K562 (cell line): ENCODE data around the gene ARID5B. TPM values are rescaled to one million over a fixed set of nuclear protein-coding genes. Genes with fewer than 3 reads are reported as not detected.
A peak's percentile ranks its signal among the peaks of the same experiment; 100 is the strongest.

Experiments used
- ARID4B ChIP-seq: sonication (generic); formaldehyde crosslinking; IDR thresholded peaks from 2 replicates; pipeline ENCODE4 v1.8.0; 2022; ENCODE audit warnings: mild to moderate bottlenecking, missing genetic modification reagents
- CBFA2T2 ChIP-seq: fragments of 450-650 bp; conservative IDR thresholded peaks from 2 replicates; pipeline ENCODE4 v1.6.1; 2017; ENCODE audit warnings: mild to moderate bottlenecking
- CGGBP1 ChIP-seq: fragments of 250-450 bp; sonication (Bioruptor Pico); IDR thresholded peaks from 2 replicates; pipeline ENCODE4 v1.9.0; 2021; ENCODE audit warnings: mild to moderate bottlenecking
- CTBP1 ChIP-seq: fragments of 450-650 bp; IDR thresholded peaks from 2 replicates; pipeline ENCODE4 v1.6.1; 2016; ENCODE audit warnings: borderline replicate concordance
- CTCF ChIP-seq, 3 experiments: IDR thresholded peaks in 2 of 3; conservative IDR thresholded peaks in 1 of 3; 2 replicates each; pipeline ENCODE4 v1.5.1; 2011 to 2012; ENCODE audit warnings: low read length in 3 of 3, mild to moderate bottlenecking in 3 of 3, control low read depth in 2 of 3, improper control_type of control experiment in 1 of 3, inconsistent platforms in 1 of 3, low read depth in 1 of 3, mixed read lengths in 1 of 3, moderate library complexity in 1 of 3; ENCODE audit not compliant: insufficient read depth in 2 of 3
- CXXC5 ChIP-seq: fragments of 250-450 bp; sonication (Bioruptor Pico); IDR thresholded peaks from 2 replicates; pipeline ENCODE4 v1.8.0; 2022; ENCODE audit warnings: inconsistent platforms, mild to moderate bottlenecking, moderate library complexity
- E2F6 ChIP-seq, 2 experiments: IDR thresholded peaks; 2 replicates each; pipeline ENCODE4 v1.6.1; 2011; ENCODE audit warnings: borderline replicate concordance in 1 of 2, control low read depth in 1 of 2, low read depth in 1 of 2, low read length in 1 of 2, mild to moderate bottlenecking in 1 of 2, mixed read lengths in 1 of 2, moderate library complexity in 1 of 2; ENCODE audit not compliant: insufficient read depth in 1 of 2, insufficient read length in 1 of 2, poor library complexity in 1 of 2, severe bottlenecking in 1 of 2; ENCODE audit errors: extremely low read depth in 1 of 2
- HDAC3 ChIP-seq: fragments of 450-650 bp; IDR thresholded peaks from 2 replicates; pipeline ENCODE4 v1.6.1; 2018; ENCODE audit warnings: borderline replicate concordance, mild to moderate bottlenecking, moderate library complexity; ENCODE audit not compliant: partially characterized antibody
- KDM2B ChIP-seq: fragments of 250-450 bp; sonication (Bioruptor Pico); IDR thresholded peaks from 2 replicates; pipeline ENCODE4 v1.8.0; 2021; ENCODE audit warnings: mild to moderate bottlenecking, moderate library complexity
- MTA2 ChIP-seq: fragments of 450-650 bp; IDR thresholded peaks from 2 replicates; pipeline ENCODE4 v1.6.1; 2016; ENCODE audit warnings: low read depth
- NEUROD1 ChIP-seq: fragments of 150-350 bp; IDR thresholded peaks from 2 replicates; pipeline ENCODE4 v1.6.1; 2014; ENCODE audit warnings: borderline replicate concordance, low read length, low read depth; ENCODE audit not compliant: partially characterized antibody
- NFRKB ChIP-seq: fragments of 450-650 bp; IDR thresholded peaks from 2 replicates; pipeline ENCODE4 v1.6.1; 2016; ENCODE audit warnings: low read depth
- RBBP5 ChIP-seq: fragments of 200-600 bp; sonication (generic); IDR thresholded peaks from 2 replicates; pipeline ENCODE4 v1.6.1; 2012; ENCODE audit warnings: borderline replicate concordance, mild to moderate bottlenecking, low read length, control low read depth, inconsistent platforms; ENCODE audit not compliant: insufficient read depth, poor library complexity, severe bottlenecking
- SFPQ ChIP-seq: fragments of 200-400 bp; formaldehyde crosslinking; IDR thresholded peaks from 2 replicates; pipeline ENCODE4 v1.6.1; 2017; ENCODE audit warnings: mild to moderate bottlenecking, low read depth, low read length, moderate library complexity
- TEAD2 ChIP-seq: fragments of 450-650 bp; IDR thresholded peaks from 2 replicates; pipeline ENCODE4 v1.6.1; 2016; ENCODE audit warnings: missing genetic modification characterization, control low read depth, missing compliant biosample characterization
- YBX1 ChIP-seq: fragments of 450-650 bp; IDR thresholded peaks from 2 replicates; pipeline ENCODE4 v1.7.1; 2016; ENCODE audit warnings: mild to moderate bottlenecking
- ZNF668 ChIP-seq: fragments of 250-450 bp; sonication (Bioruptor Pico); IDR thresholded peaks from 2 replicates; pipeline ENCODE4 v1.8.0; 2022; ENCODE audit warnings: mild to moderate bottlenecking, inconsistent platforms
- polyA plus RNA-seq, 8 experiments: library from polyadenylated mRNA; depleted of rRNA in 4 of 8; stranded (reverse) in 5 of 8; unstranded in 3 of 8; fragments of >200 nt; fragmentation: Nextera tagmentation in 2 of 8; fragmentation: Illumina TruSeq in 1 of 8; extraction: Ambion mirVana in 2 of 8; extraction: Trizol in 1 of 8; gene quantifications; 2 replicates each; pipeline versions ENCODE4 v1.2.1 to v1.2.3, GENCODE V29; 2011 to 2014; ENCODE audit warnings: inconsistent platforms in 1 of 8, missing spikeins in 1 of 8
- total RNA-seq, 7 experiments: library from RNA; depleted of rRNA in 6 of 7; stranded (reverse); fragments of >200 nt in 6 of 7; fragmentation: Illumina TruSeq in 2 of 7; extraction: Trizol in 2 of 7; gene quantifications; 2 replicates each; pipeline versions ENCODE4 v1.2.1 to v1.2.3, GENCODE V29; 2011 to 2021; ENCODE audit warnings: low replicate concordance in 1 of 7

Gene ARID5B
- total and polyA plus RNA-seq, 9 of the 15 experiments (the other 6 are each of a cell fraction or from before 2014, with no cell fraction given) = 0.48 to 1.6 (median 0.80) TPM

- TF ChIP-seq SFPQ (no peak), CXXC5 (CRISPR knock-in tag) (peak; percentile 68; the same call in 1 of the 2 replicates), CBFA2T2 (no peak), CTCF (IDR thresholded peaks at IDR 0.05 in 2 of 3, conservative IDR thresholded peaks at IDR 0.05 in 1 of 3; ENCODE audit: insufficient read depth in 2 of 3, low read depth in 1 of 3, low read length in 3 of 3) (peak in 2 of 3 experiments; percentile 4 to 39; a peak in 3 of 6 replicates), TEAD2 (tag) (no peak), YBX1 (no peak), KDM2B (peak; percentile 87), HDAC3 (no peak), CTBP1 (peak; percentile 52; the same call in 1 of the 2 replicates), MTA2 (no peak), ARID4B (CRISPR knock-in tag) (peak; percentile 62), ZNF668 (CRISPR knock-in tag) (no peak), NEUROD1 (peak; percentile 16), NFRKB (no peak), E2F6 (IDR thresholded peaks at IDR 0.05; ENCODE audit: borderline replicate concordance in 1 of 2, extremely low read depth in 1 of 2, insufficient read depth in 1 of 2, insufficient read length in 1 of 2, low read depth in 1 of 2, low read length in 1 of 2, poor library complexity in 1 of 2, severe bottlenecking in 1 of 2) (peak; percentile 15 to 75), CGGBP1 (CRISPR knock-in tag) (no peak), RBBP5 (peak; percentile 32)
These were observed 1.9 kb downstream of the ARID5B start (continued) for GRCh38 chr10:61903221-61903927.
